CD4-positive, alpha-beta T cell (primary cell): ENCODE data around the gene ROBO2. TPM values are rescaled to one million over a fixed set of nuclear protein-coding genes. Genes with fewer than 3 reads are reported as not detected.

Source experiments
- ATAC-seq: fragments of 200-7000 bp; cut with Tn5 transposase; one replicate; pipeline ENCODE4 v1.10.0; 2022; ENCODE audit warnings: mild to moderate bottlenecking; ENCODE audit not compliant: poor library complexity
- CTCF ChIA-PET: fragments of 350-600 bp; sonication (Branson Sonifier 250); formaldehyde crosslinking; loops from one replicate; lab custom pipeline; 2021; ENCODE audit warnings: antibody characterized with exemption, inconsistent platforms; lab: Charles Lee
- POLR2A ChIA-PET: fragments of 350-600 bp; sonication (Branson Sonifier 250); formaldehyde crosslinking; loops from one replicate; lab custom pipeline; 2021; ENCODE audit warnings: antibody characterized with exemption, inconsistent platforms; lab: Charles Lee
- DNase-seq, 14 experiments: peaks; one replicate each; pipeline ENCODE4 v3.0.0-alpha.2; 2013 to 2020; ENCODE audit warnings: mixed read lengths in 2 of 14
- H3K27ac ChIP-seq, 2 donors: one replicate each; pipeline versions ENCODE4 v1.5.1 to v1.7.0; 2013; ENCODE audit warnings: low read length in 2 of 2, low read depth in 1 of 2, mild to moderate bottlenecking in 1 of 2
- H3K27me3 ChIP-seq, 2 experiments: 1 replicate in 1 of 2; 2 replicates in 1 of 2; pipeline versions ENCODE4 v1.6.1 to v1.7.0; 2013; ENCODE audit warnings: low read length in 2 of 2, control low read depth in 1 of 2, mild to moderate bottlenecking in 1 of 2, moderate library complexity in 1 of 2; ENCODE audit not compliant: insufficient read depth in 2 of 2, control insufficient read depth in 1 of 2
- H3K36me3 ChIP-seq: one replicate; pipeline ENCODE4 v1.6.1; 2013; ENCODE audit warnings: low read length, control low read depth; ENCODE audit not compliant: insufficient read depth
- H3K4me1 ChIP-seq: one replicate; pipeline ENCODE4 v1.6.1; 2013; ENCODE audit warnings: low read length, control low read depth; ENCODE audit not compliant: insufficient read depth
- H3K4me3 ChIP-seq: one replicate; pipeline ENCODE4 v1.5.1; 2013; ENCODE audit warnings: mild to moderate bottlenecking, low read length, moderate library complexity
- H3K9me3 ChIP-seq, 2 experiments: 1 replicate in 1 of 2; 2 replicates in 1 of 2; pipeline versions ENCODE4 v1.6.1 to v1.7.0; 2013; ENCODE audit warnings: low read length in 2 of 2, mild to moderate bottlenecking in 2 of 2, control low read depth in 1 of 2, moderate library complexity in 1 of 2; ENCODE audit not compliant: control insufficient read depth in 1 of 2, insufficient read depth in 1 of 2
- H3K27ac Mint-ChIP-seq: one replicate; pipeline ENCODE4 v1.8.0; 2020; ENCODE audit warnings: mixed read lengths
- H3K27me3 Mint-ChIP-seq: one replicate; pipeline ENCODE4 v1.8.0; 2021; ENCODE audit warnings: mixed read lengths
- H3K36me3 Mint-ChIP-seq: one replicate; pipeline ENCODE4 v1.8.0; 2021; ENCODE audit warnings: low read depth, mixed read lengths
- H3K4me1 Mint-ChIP-seq: one replicate; pipeline ENCODE4 v1.8.0; 2021; ENCODE audit warnings: low read depth, mixed read lengths
- H3K4me3 Mint-ChIP-seq: one replicate; pipeline ENCODE4 v1.8.0; 2020; ENCODE audit warnings: mild to moderate bottlenecking, mixed read lengths
- H3K9me3 Mint-ChIP-seq: one replicate; pipeline ENCODE4 v1.8.0; 2020; ENCODE audit warnings: mixed read lengths
- intact Hi-C, 2 experiments: fragments of 100-400 bp; cut with DNase I in 1 of 2; cut with micrococcal nuclease in 1 of 2; formaldehyde crosslinking; loops; one replicate each; pipeline versions ENCODE4 v1.15.1 to v1.9.0; 2023 to 2025; cut with DNase I, micrococcal nuclease
- total RNA-seq, 174 experiments: library from RNA in 2 of 174; stranded (reverse) in 2 of 174; gene quantifications; one replicate each; pipeline ENCODE4 v1.2.3 and lab custom pipeline; 2021 to 2026
- TF ChIP-seq, protein P1 (sequence below): fragments of 200-600 bp; IDR thresholded peaks from one replicate; pipeline ENCODE4 v1.8.0; 2022; ENCODE audit warnings: antibody characterized with exemption, mild to moderate bottlenecking

ROBO2 gene
- total RNA-seq, 2 experiments from 2014 or later: not detected

DNA sequence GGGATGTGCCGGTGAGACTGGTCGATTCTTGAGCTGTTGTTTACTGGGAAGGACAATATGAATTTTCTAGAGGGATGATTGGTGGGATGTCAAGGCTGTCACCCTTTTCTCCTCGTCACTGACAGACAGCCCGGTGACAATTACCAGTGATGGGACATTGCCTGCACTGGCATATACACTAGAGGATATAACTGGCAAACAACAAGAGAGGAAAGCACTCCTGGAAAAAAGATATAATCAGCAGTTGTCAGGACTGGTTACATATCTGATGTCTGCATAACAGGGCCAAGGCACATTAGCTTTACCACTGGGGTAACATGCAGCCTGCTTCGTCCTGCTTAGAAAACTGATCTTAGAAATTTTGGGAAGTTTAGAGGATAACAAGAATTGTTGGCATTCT lies 131.1 kb downstream of the ROBO2 start:
- no peak for ATAC-seq
- H3K27ac Mint-ChIP-seq: no peak overlapping the region
- CTCF ChIA-PET: no interaction called here

DNA sequence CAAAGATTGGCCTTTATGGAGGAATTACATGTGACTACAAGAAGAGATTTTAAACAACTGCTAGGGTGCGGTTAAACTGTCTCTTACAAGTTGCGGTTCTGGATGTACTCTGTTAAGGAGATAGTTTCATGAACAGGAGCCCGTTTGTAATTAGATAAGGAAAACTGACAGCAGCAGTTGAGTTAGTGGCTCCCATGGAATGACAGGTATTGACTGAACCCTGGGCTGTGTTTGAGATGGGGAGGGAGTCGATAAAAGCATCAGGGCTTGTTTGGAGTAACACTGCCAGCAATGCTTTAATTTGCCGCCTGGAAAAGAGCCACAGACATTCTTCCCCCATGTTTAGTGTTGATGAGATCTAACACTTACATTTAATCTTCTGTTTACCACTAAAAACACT lies 139.9 kb downstream of the ROBO2 start:
- intact Hi-C loops: no loop called here
- Mint-ChIP-seq H3K4me3 (no peak overlapping the region), H3K36me3 (no peaks in the 10 kb centered on the region), H3K27me3 (no peaks in the 10 kb centered on the region), H3K9me3 (peaks cover 2% of the 10 kb centered on the region), H3K4me1 (no peaks in the 10 kb centered on the region), H3K27ac (no peak overlapping the region)
- no peak overlapping the region for H3K4me3 ChIP-seq
- no peak for ATAC-seq
- H3K27me3 ChIP-seq: no peaks in the 10 kb centered on the region
- DNase-seq: no peak
- no peak overlapping the region for H3K27ac ChIP-seq
- H3K36me3 ChIP-seq: no peaks in the 10 kb centered on the region
- H3K4me1 ChIP-seq: no peaks in the 10 kb centered on the region
- H3K9me3 ChIP-seq: no peaks in the 10 kb centered on the region
- TF ChIP-seq, protein P1, sequence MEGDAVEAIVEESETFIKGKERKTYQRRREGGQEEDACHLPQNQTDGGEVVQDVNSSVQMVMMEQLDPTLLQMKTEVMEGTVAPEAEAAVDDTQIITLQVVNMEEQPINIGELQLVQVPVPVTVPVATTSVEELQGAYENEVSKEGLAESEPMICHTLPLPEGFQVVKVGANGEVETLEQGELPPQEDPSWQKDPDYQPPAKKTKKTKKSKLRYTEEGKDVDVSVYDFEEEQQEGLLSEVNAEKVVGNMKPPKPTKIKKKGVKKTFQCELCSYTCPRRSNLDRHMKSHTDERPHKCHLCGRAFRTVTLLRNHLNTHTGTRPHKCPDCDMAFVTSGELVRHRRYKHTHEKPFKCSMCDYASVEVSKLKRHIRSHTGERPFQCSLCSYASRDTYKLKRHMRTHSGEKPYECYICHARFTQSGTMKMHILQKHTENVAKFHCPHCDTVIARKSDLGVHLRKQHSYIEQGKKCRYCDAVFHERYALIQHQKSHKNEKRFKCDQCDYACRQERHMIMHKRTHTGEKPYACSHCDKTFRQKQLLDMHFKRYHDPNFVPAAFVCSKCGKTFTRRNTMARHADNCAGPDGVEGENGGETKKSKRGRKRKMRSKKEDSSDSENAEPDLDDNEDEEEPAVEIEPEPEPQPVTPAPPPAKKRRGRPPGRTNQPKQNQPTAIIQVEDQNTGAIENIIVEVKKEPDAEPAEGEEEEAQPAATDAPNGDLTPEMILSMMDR: no peak
- POLR2A ChIA-PET: no interaction called here
- CTCF ChIA-PET: no interaction called here

More for the DNA sequence above, 131.1 kb downstream of the ROBO2 start:
- H3K4me3 Mint-ChIP-seq: no peak overlapping the region
- Histone ChIP-seq H3K36me3 (no peaks in the 10 kb centered on the region), H3K27ac (no peak overlapping the region), H3K27me3 (no peaks in the 10 kb centered on the region), H3K9me3 (peaks cover 0 to 6% of the 10 kb centered on the region in 2 experiments), H3K4me1 (no peaks in the 10 kb centered on the region), H3K4me3 (no peak overlapping the region)
- H3K9me3 Mint-ChIP-seq: peaks cover 2% of the 10 kb centered on the region
- no peak for DNase-seq
- intact Hi-C loops: no loop called here
- no peaks in the 10 kb centered on the region for H3K4me1 Mint-ChIP-seq
- TF ChIP-seq, protein P1: no peak
- no peaks in the 10 kb centered on the region for H3K36me3 Mint-ChIP-seq
- no peaks in the 10 kb centered on the region for H3K27me3 Mint-ChIP-seq
- POLR2A ChIA-PET: no interaction called here

DNA sequence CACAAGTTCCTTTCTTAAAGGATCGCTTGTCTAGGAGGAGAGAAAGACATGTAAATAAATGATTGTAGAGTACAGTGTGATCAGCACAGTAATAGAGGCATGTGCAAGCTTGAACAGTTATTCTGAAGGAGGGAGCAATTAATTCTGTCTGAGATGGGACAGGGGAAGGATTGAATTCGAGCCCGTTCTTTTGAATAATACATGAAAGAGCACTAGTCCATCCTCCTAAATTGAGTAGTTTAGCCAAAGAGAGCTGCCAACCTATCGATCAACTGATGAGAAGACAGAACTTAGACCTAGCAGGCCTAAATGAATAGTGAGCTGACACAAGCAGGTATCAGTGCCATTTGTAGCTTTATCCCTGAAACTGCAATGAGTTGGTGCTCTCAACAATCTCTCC lies 142.4 kb downstream of the ROBO2 start:
- Histone ChIP-seq H3K9me3 (no peaks in the 10 kb centered on the region), H3K36me3 (no peaks in the 10 kb centered on the region), H3K27ac (no peak overlapping the region), H3K4me3 (no peak overlapping the region), H3K27me3 (no peaks in the 10 kb centered on the region), H3K4me1 (no peaks in the 10 kb centered on the region)
- POLR2A ChIA-PET: no interaction called here
- Mint-ChIP-seq H3K4me3 (no peak overlapping the region), H3K27ac (no peak overlapping the region), H3K36me3 (no peaks in the 10 kb centered on the region), H3K4me1 (no peaks in the 10 kb centered on the region), H3K9me3 (peaks cover 3% of the 10 kb centered on the region), H3K27me3 (no peaks in the 10 kb centered on the region)
- TF ChIP-seq, protein P1: no peak
- CTCF ChIA-PET: no interaction called here
- no peak for DNase-seq
- intact Hi-C loops: no loop called here
- no peak for ATAC-seq
